GM18505 (cell line): ENCODE measurements around the gene AAR2.

ENCODE experiments used
- ATAC-seq: cut with Tn5 transposase; IDR thresholded peaks from one replicate; pipeline ENCODE4 v1.9.1; 2021; ENCODE audit not compliant: unreplicated experiment
- POLR2A ChIP-seq: IDR thresholded peaks from 4 replicates; pipeline ENCODE4 v1.6.1; 2011; ENCODE audit warnings: borderline replicate concordance; ENCODE audit not compliant: insufficient read depth, insufficient read length; ENCODE audit errors: extremely low read depth

The AAR2 gene

DNA sequence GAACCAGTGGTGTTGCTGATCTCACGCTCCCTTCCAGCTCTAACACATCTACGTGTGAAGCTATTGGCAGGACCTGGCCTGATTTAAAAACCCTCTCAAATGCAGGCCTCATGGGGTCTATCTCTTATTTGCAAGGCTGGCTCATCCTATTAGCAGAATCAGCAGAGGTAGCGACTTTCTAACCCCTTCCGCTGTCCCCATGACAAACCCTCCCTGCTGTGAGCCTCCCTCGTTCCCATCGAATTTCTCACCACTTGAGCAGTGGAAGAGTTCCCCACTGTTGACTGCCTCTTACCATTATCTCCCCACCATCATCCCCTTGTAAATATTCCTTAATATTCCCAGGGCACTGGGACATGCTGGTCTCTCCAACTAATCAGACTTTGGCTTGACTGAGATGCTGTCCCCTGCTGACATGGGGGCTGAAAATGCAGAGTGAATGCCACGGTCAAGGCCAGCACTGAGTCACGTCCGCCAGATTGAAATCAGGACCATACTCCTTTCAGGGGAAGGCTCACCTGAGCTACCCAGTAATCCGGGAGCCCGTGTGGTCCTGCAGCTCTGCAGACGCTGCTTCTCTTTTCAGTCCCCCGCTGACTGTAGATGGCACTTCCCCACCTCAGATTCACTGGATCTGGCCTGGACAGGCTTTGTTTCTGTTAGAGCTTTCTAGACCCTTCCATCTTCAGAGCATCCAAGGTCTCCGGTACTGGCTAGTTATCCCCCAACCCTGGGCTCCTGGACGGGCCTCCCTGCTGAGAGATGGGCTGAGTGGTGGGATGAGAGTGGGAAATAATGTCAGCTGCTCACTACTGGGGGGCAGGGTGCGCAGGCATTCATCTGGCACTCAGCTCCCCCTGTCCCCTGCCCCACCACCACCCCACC lies 23.1 kb downstream of the AAR2 start:
- ATAC-seq: no peak
- no peak for TF ChIP-seq POLR2A

DNA sequence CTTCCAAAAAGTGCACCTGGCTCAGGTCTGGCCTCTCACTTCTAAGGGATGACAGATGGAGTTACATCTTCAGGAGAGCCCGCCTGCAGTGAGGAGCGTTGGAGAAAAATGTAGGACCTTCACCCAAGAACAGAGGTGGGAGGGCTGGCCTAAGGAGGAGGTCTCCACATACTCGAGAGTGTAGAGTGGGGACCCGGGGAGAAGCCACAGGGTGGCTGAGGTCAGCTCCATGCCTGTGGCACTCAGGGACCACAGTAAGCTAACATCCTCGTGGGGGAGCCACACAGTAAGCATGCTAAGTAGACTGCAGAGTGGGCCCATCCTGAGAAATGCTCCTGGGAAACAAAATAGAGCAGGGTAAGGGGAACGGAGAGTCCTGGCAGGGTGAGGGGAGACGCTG lies 24.0 kb downstream of the AAR2 start:
- ATAC-seq: no peak
- TF ChIP-seq POLR2A: no peak

DNA sequence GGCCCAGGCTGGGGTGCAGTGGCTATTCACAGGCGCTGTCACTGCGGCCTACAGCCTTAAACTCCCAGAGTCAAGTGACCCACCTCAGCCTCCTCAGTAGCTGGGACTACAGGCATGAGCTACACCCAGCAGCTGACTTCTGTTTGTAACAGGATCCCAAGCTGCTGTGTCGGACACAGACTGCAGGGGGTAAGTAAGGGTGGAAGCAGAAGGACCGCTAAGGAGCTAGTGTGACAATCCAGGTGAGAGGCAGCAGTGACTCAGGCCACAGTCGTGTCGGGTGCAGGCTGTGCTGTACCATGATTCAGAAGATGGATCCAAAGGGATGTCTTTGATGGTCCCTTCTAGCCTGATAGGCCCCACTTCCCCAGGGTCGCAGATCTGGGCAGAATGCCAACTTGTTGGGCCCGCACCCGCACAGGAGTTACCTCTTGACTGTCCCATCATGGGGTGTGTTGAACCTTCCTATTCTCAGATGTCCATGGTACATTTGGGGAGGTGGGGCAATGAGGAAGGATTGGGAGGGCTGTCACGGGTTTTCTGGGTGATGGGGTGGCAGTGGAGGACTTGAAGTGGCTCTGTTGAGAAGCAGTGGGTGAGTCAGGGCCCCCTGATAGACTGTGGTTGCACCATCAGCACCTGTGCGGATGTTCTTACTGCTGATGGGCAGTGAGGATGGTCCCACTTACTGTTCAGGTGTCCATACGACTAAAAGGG lies 25.3 kb downstream of the AAR2 start:
- no peak for ATAC-seq
- no peak for TF ChIP-seq POLR2A

- ATAC-seq: no peak
- no peak for TF ChIP-seq POLR2A
These were observed 26.2 kb downstream of the AAR2 start for GRCh38 chr20:36262440-36262839.

DNA sequence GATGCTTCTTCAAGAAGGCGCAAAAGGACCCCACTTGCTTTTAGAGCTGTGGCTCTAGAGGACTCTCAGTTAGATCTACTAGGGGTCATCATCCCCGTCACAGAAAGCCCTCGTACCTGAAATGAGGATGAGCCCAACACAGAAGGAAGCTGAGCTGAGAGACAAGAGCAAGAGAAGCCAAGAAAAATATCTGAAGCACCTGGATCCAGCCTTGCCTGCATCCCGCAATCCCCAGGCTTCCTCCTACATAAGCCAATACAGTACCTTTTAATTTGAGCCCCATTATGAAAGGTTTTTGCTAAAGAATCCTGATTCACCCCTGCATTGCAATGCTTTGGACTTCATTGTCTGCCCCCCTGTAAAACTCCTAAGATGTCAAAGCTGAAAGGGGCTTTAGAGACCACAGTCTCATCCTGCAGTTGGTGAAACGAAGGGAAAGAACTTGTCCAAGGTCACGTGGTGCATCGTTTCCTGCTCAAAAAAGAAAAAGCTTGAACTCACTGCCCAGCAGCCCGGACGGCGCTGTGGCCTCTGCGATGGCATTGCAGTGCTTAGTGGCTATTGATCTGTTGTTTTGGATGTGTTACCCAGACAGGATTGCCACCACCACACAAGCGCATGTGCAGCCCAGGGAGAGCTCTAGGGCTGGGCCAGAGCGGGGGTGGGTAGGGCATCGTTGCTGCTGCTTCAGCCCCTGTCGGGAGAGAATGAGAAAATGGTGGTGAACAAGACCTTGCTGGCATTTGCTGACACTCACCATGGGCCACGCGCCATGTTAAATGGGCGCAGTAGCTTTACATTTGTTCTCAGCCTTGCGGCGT lies 28.4 kb downstream of the AAR2 start:
- ATAC-seq: no peak
- TF ChIP-seq POLR2A: no peak

GRCh38 chr20:36266189-36266588 lies 29.9 kb downstream of the AAR2 start:
- no peak for TF ChIP-seq POLR2A
- ATAC-seq: no peak

- TF ChIP-seq POLR2A: no peak
- ATAC-seq: no peak
These were observed 31.5 kb downstream of the AAR2 start for GRCh38 chr20:36267605-36268381.

DNA sequence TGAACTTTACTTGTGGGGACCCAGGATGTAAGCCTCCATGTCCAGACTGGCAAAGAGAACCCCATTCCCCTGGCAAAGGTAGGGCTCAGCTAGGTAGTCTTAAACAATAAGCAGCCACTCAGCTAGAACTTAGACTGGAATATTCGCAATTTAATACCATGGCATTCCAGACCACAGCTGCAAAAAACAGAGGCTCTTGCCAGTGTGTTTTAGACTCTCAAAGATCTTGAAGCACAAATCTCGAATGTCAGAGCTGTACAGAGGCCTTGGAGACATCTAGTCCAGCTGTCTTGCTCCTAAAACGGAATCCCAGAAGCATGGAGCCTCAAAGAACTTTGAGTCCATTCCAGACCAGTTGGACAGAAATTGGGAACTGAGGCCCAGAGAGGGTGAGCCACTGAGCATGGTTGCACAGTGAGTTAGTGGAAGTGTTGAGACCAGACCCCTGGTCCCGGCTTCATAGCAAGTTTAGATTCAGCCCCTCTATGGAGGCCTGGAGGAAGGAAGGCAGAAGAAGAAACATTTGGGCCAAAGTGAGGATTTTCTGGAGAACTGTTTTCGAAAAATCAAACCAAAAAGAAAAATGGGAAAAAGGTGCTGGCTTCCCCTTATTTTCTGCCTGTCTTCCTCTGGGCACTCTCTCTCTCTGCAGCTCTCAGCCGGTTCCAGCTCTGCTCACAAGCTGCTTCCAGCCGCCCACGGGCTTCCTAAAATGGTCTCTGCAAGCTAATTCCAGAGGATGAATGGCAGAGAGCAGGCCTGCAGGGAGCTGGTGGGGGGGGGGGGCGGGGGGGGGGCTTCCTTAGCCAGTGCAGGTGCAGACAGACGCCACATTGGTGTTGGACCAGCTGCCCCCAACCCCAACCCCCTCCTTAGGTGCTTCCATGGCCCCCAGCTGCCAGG lies 32.4 kb downstream of the AAR2 start:
- ATAC-seq: no peak
- no peak for TF ChIP-seq POLR2A

DNA sequence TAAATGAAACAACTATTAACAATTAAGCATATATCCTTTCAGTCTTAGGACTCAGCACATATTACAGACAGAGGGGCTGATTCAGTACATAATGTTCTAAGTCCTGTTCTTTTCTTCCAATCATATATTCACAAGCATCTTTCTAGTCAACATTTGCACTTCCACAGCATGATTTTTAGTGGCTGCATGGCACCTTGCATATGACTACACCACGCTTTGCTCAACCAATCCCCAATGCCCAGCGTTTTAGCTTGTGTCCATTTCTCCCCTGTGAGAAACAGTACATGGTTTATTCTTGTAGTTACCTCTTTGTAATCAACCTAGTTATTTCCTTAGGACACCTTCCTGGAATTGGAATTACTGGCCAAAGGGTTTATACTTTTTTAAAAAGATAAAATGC lies 33.2 kb downstream of the AAR2 start:
- no peak for ATAC-seq
- no peak for TF ChIP-seq POLR2A

DNA sequence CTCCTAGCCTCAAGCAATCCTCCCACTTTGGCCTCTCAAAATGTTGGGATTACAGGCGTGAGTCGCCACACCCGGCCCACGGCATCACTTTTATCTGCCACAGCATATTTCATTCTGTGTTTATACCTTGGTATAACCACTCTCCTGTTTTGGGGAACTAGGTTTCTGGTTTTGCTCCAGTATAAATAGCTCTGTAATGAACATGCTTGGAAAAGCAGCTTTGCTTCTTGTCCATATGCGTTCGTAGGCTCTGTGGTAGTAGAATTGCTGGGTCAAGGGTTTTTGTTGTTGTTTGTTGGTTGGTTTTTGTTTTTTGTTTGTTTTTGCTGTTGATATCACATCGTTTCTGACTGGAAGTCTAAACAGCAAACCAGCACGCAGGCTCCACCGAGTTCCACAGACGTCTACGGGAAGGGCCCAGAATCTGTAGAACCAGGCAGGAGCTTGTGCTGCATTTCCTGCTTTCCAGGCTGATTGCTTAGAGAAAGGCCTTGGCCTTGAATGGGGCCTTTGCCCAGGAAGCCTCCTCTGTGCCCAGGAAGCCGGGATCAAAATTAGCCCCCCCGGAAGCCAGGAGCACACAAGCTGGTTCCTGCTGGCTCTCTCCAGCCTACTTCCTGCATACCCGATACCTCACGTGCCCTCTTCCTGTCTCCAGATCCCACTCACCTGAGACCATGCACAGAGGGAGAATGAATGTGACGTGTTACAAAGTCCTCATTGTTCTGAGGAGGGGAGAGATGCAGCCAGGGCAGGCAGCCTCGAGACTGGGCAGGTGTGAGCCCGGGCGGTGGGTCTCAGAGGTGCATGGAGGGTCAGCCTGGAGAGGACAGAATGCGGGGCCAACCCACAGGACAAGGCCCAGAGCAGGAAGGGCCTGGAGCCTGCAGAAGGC lies 34.7 kb downstream of the AAR2 start:
- no peak for TF ChIP-seq POLR2A

More for the DNA sequence above, 34.7 kb downstream of the AAR2 start:
- no peak for ATAC-seq
